Measurements from ENCODE around the gene GLYATL1B.
A peak's percentile ranks its signal among the peaks of the same experiment; 100 is the strongest.

Gene GLYATL1B

GRCh38 chr11:59115553-59115952 lies 29.4 kb downstream of the GLYATL1B start:
- Histone ChIP-seq H2BK12ac (ENCODE audit: low read length) (no peak overlapping the region), H3K4me1 (ENCODE audit: control insufficient read depth in 2 of 2, insufficient read depth in 1 of 2, low read depth in 1 of 2, low read length in 2 of 2) (no peaks in the 10 kb centered on the region), H3K18ac (ENCODE audit: low read length) (no peak overlapping the region), H4K91ac (ENCODE audit: low read depth, low read length, poor library complexity) (no peak overlapping the region), H3K4ac (ENCODE audit: low read length) (no peak overlapping the region), H3K27me3 (ENCODE audit: control insufficient read depth in 3 of 3, insufficient read depth in 3 of 3, low read depth in 1 of 3, low read length in 3 of 3) (no peaks in the 10 kb centered on the region), H3K9ac (ENCODE audit: low read depth, low read length, poor library complexity) (no peak overlapping the region), H2BK15ac (ENCODE audit: low read length) (no peak overlapping the region), H2BK5ac (ENCODE audit: low read length) (no peak overlapping the region), H3K4me3 (ENCODE audit: low read length in 2 of 2) (no peak overlapping the region), H3K79me1 (ENCODE audit: low read depth, low read length) (peaks cover 4% of the 10 kb centered on the region), H2AK5ac (ENCODE audit: low read depth, low read length) (no peak overlapping the region), H4K8ac (ENCODE audit: low read depth, low read length) (no peak overlapping the region), H3K4me2 (ENCODE audit: insufficient read depth, low read length, poor library complexity, severe bottlenecking) (no peak overlapping the region), H3K27ac (replicated peaks; ENCODE audit: low read length) (no peak overlapping the region), H3K9me3 (replicated peaks in 1 of 2; ENCODE audit: control insufficient read depth in 2 of 2, insufficient read depth in 1 of 2, low read depth in 1 of 2, low read length in 2 of 2) (peaks cover 14 to 43% of the 10 kb centered on the region in 2 donors), H2AFZ (ENCODE audit: low read length) (no peak overlapping the region), H3K14ac (ENCODE audit: low read length) (no peak overlapping the region), H2BK120ac (ENCODE audit: low read depth, low read length) (no peak overlapping the region), H3K36me3 (replicated peaks in 1 of 2; ENCODE audit: control insufficient read depth in 2 of 2, insufficient read depth in 2 of 2, low read length in 2 of 2) (peaks cover 21 to 100% of the 10 kb centered on the region in 2 donors), H3K23ac (ENCODE audit: low read depth, low read length, poor library complexity) (no peak overlapping the region)
- no CpG with 5 or more reads among the region's 1 CpG for WGBS, 2 donors (ENCODE audit: extremely low coverage in 2 of 2, insufficient read length in 2 of 2, insufficient replicate concordance in 1 of 2)
- no peak for DNase-seq (ENCODE audit: low spot score)

- H3K27me3 ChIP-seq (ENCODE audit: control insufficient read depth in 3 of 3, insufficient read depth in 3 of 3, low read depth in 1 of 3, low read length in 3 of 3) = no peaks in the 10 kb centered on the region
- no peak overlapping the region for H3K4ac ChIP-seq (ENCODE audit: low read length)
- H3K4me3 ChIP-seq (ENCODE audit: low read length in 2 of 2) = no peak overlapping the region
- H3K4me2 ChIP-seq (ENCODE audit: insufficient read depth, low read length, poor library complexity, severe bottlenecking) = no peak overlapping the region
- H3K18ac ChIP-seq (ENCODE audit: low read length) = no peak overlapping the region
- H2BK12ac ChIP-seq (ENCODE audit: low read length) = no peak overlapping the region
- H2AFZ ChIP-seq (ENCODE audit: low read length) = no peak overlapping the region
- DNase-seq (ENCODE audit: low spot score) = no peak
- H3K4me1 ChIP-seq (ENCODE audit: control insufficient read depth in 2 of 2, insufficient read depth in 1 of 2, low read depth in 1 of 2, low read length in 2 of 2) = no peaks in the 10 kb centered on the region
- H3K14ac ChIP-seq (ENCODE audit: low read length) = no peak overlapping the region
- peaks cover 21 to 97% of the 10 kb centered on the region in 2 donors for H3K36me3 ChIP-seq (replicated peaks in 1 of 2; ENCODE audit: control insufficient read depth in 2 of 2, insufficient read depth in 2 of 2, low read length in 2 of 2)
- H3K27ac ChIP-seq (replicated peaks; ENCODE audit: low read length) = no peak overlapping the region
- H3K79me1 ChIP-seq (ENCODE audit: low read depth, low read length) = peaks cover 4% of the 10 kb centered on the region
- no peak overlapping the region for H2BK120ac ChIP-seq (ENCODE audit: low read depth, low read length)
- no peak overlapping the region for H2AK5ac ChIP-seq (ENCODE audit: low read depth, low read length)
- no peak overlapping the region for H3K23ac ChIP-seq (ENCODE audit: low read depth, low read length, poor library complexity)
- H4K91ac ChIP-seq (ENCODE audit: low read depth, low read length, poor library complexity) = no peak overlapping the region
- H4K8ac ChIP-seq (ENCODE audit: low read depth, low read length) = no peak overlapping the region
- H2BK15ac ChIP-seq (ENCODE audit: low read length) = no peak overlapping the region
- no peak overlapping the region for H3K9ac ChIP-seq (ENCODE audit: low read depth, low read length, poor library complexity)
- no CpG with 5 or more reads among the region's 2 CpGs for WGBS, 2 donors (ENCODE audit: extremely low coverage in 2 of 2, insufficient read length in 2 of 2, insufficient replicate concordance in 1 of 2)
- peaks cover 14 to 43% of the 10 kb centered on the region in 2 donors for H3K9me3 ChIP-seq (replicated peaks in 1 of 2; ENCODE audit: control insufficient read depth in 2 of 2, insufficient read depth in 1 of 2, low read depth in 1 of 2, low read length in 2 of 2)
- no peak overlapping the region for H2BK5ac ChIP-seq (ENCODE audit: low read length)
Observed at GRCh38 chr11:59117774-59118173, 31.7 kb downstream of the GLYATL1B start.

GRCh38 chr11:59119826-59120225 lies 33.7 kb downstream of the GLYATL1B start:
- H3K27ac ChIP-seq (replicated peaks; ENCODE audit: low read length) = no peak overlapping the region
- no peak overlapping the region for H3K9ac ChIP-seq (ENCODE audit: low read depth, low read length, poor library complexity)
- H3K4me3 ChIP-seq (ENCODE audit: low read length in 2 of 2) = no peak overlapping the region
- H3K4ac ChIP-seq (ENCODE audit: low read length) = no peak overlapping the region
- H3K14ac ChIP-seq (ENCODE audit: low read length) = no peak overlapping the region
- H3K79me1 ChIP-seq (ENCODE audit: low read depth, low read length) = peaks cover 2% of the 10 kb centered on the region
- no peak overlapping the region for H2AK5ac ChIP-seq (ENCODE audit: low read depth, low read length)
- H3K9me3 ChIP-seq (replicated peaks in 1 of 2; ENCODE audit: control insufficient read depth in 2 of 2, insufficient read depth in 1 of 2, low read depth in 1 of 2, low read length in 2 of 2) = peaks cover 19 to 56% of the 10 kb centered on the region in 2 donors
- DNase-seq (ENCODE audit: low spot score) = no peak
- peaks cover 20 to 97% of the 10 kb centered on the region in 2 donors for H3K36me3 ChIP-seq (replicated peaks in 1 of 2; ENCODE audit: control insufficient read depth in 2 of 2, insufficient read depth in 2 of 2, low read length in 2 of 2)
- H2BK120ac ChIP-seq (ENCODE audit: low read depth, low read length) = no peak overlapping the region
- no peak overlapping the region for H3K18ac ChIP-seq (ENCODE audit: low read length)
- H4K8ac ChIP-seq (ENCODE audit: low read depth, low read length) = no peak overlapping the region
- H3K4me1 ChIP-seq (ENCODE audit: control insufficient read depth in 2 of 2, insufficient read depth in 1 of 2, low read depth in 1 of 2, low read length in 2 of 2) = no peaks in the 10 kb centered on the region
- H3K4me2 ChIP-seq (ENCODE audit: insufficient read depth, low read length, poor library complexity, severe bottlenecking) = no peak overlapping the region
- H2BK5ac ChIP-seq (ENCODE audit: low read length) = no peak overlapping the region
- H2AFZ ChIP-seq (ENCODE audit: low read length) = no peak overlapping the region
- H3K27me3 ChIP-seq (ENCODE audit: control insufficient read depth in 3 of 3, insufficient read depth in 3 of 3, low read depth in 1 of 3, low read length in 3 of 3) = no peaks in the 10 kb centered on the region
- H2BK15ac ChIP-seq (ENCODE audit: low read length) = no peak overlapping the region
- no peak overlapping the region for H3K23ac ChIP-seq (ENCODE audit: low read depth, low read length, poor library complexity)
- H2BK12ac ChIP-seq (ENCODE audit: low read length) = no peak overlapping the region
- no peak overlapping the region for H4K91ac ChIP-seq (ENCODE audit: low read depth, low read length, poor library complexity)

- H3K4ac ChIP-seq (ENCODE audit: low read length) = no peak overlapping the region
- no peak overlapping the region for H4K91ac ChIP-seq (ENCODE audit: low read depth, low read length, poor library complexity)
- no peak overlapping the region for H3K23ac ChIP-seq (ENCODE audit: low read depth, low read length, poor library complexity)
- no peak overlapping the region for H2BK12ac ChIP-seq (ENCODE audit: low read length)
- H3K9me3 ChIP-seq (replicated peaks in 1 of 2; ENCODE audit: control insufficient read depth in 2 of 2, insufficient read depth in 1 of 2, low read depth in 1 of 2, low read length in 2 of 2) = peaks cover 5 to 19% of the 10 kb centered on the region in 2 donors
- H3K4me3 ChIP-seq (ENCODE audit: low read length in 2 of 2) = no peak overlapping the region
- no peak overlapping the region for H4K8ac ChIP-seq (ENCODE audit: low read depth, low read length)
- no CpG with 5 or more reads among the region's 20 CpGs for WGBS, 2 donors (ENCODE audit: extremely low coverage in 2 of 2, insufficient read length in 2 of 2, insufficient replicate concordance in 1 of 2)
- no peak overlapping the region for H2AK5ac ChIP-seq (ENCODE audit: low read depth, low read length)
- no peak overlapping the region for H3K14ac ChIP-seq (ENCODE audit: low read length)
- no peak overlapping the region for H2BK5ac ChIP-seq (ENCODE audit: low read length)
- peak; percentile 60 for DNase-seq (ENCODE audit: low spot score)
- H3K27ac ChIP-seq (replicated peaks; ENCODE audit: low read length) = no peak overlapping the region
- peaks cover 2 to 5% of the 10 kb centered on the region in 2 donors for H3K36me3 ChIP-seq (replicated peaks in 1 of 2; ENCODE audit: control insufficient read depth in 2 of 2, insufficient read depth in 2 of 2, low read length in 2 of 2)
- no peaks in the 10 kb centered on the region for H3K4me1 ChIP-seq (ENCODE audit: control insufficient read depth in 2 of 2, insufficient read depth in 1 of 2, low read depth in 1 of 2, low read length in 2 of 2)
- no peak overlapping the region for H2BK120ac ChIP-seq (ENCODE audit: low read depth, low read length)
- H3K79me1 ChIP-seq (ENCODE audit: low read depth, low read length) = no peaks in the 10 kb centered on the region
- H2AFZ ChIP-seq (ENCODE audit: low read length) = peak overlapping the region; percentile 58
- H3K27me3 ChIP-seq (ENCODE audit: control insufficient read depth in 3 of 3, insufficient read depth in 3 of 3, low read depth in 1 of 3, low read length in 3 of 3) = no peaks in the 10 kb centered on the region
- H2BK15ac ChIP-seq (ENCODE audit: low read length) = no peak overlapping the region
- no peak overlapping the region for H3K9ac ChIP-seq (ENCODE audit: low read depth, low read length, poor library complexity)
- peak overlapping the region; percentile 23 for H3K4me2 ChIP-seq (ENCODE audit: insufficient read depth, low read length, poor library complexity, severe bottlenecking)
- H3K18ac ChIP-seq (ENCODE audit: low read length) = no peak overlapping the region
Observed at GRCh38 chr11:59135648-59136461, 49.7 kb downstream of the GLYATL1B start.

All from neuronal stem cell (in vitro differentiated cells).